ENCODE results near the gene CBY1.

Gene CBY1

DNA sequence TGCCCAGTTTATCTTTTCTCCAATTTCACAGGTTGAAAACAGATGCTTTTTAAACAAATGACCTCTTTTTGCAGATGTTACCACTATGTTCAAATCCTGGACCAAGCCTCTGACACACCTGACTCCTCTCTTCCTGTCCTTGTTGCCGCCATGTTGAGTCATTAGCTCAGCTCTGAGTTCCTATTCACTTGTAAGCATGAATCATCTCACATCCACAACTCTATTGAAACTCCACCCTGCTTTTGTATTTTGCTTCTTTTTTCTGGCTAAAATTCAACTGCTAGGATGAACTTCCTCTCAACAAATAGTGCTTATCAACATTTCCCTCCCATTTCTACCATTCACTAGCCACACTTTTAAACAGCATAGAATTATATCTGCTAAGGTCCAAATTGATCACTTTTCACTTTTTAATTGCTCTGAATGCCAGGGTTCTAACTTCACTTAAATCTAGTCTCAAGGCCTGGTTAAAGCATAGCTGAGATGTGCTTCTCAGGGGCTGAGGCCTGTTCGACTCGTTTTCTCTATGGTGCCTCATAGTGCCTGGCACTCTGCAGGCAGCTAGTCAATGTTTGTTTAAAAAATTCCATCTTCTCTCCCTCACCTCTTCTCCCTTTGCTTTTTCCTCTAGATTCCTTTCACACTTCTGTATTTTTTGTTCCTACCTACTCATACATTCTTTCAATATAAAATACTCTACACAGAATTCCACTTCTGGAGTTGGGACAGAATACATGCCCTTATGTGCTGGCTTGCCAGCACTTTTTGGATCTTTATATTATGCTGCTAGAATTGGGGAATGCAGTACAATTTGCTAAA, 40.4 kb downstream of the CBY1 start:
- peak; percentile 75 for DNase-seq (ENCODE audit: low read depth)
- TF ChIP-seq, protein P1, sequence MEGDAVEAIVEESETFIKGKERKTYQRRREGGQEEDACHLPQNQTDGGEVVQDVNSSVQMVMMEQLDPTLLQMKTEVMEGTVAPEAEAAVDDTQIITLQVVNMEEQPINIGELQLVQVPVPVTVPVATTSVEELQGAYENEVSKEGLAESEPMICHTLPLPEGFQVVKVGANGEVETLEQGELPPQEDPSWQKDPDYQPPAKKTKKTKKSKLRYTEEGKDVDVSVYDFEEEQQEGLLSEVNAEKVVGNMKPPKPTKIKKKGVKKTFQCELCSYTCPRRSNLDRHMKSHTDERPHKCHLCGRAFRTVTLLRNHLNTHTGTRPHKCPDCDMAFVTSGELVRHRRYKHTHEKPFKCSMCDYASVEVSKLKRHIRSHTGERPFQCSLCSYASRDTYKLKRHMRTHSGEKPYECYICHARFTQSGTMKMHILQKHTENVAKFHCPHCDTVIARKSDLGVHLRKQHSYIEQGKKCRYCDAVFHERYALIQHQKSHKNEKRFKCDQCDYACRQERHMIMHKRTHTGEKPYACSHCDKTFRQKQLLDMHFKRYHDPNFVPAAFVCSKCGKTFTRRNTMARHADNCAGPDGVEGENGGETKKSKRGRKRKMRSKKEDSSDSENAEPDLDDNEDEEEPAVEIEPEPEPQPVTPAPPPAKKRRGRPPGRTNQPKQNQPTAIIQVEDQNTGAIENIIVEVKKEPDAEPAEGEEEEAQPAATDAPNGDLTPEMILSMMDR (conservative IDR thresholded peaks at IDR 0.05; ENCODE audit: low read length): no peak
- H3K4me3 ChIP-seq (ENCODE audit: low read length): no peak overlapping the region

DNA sequence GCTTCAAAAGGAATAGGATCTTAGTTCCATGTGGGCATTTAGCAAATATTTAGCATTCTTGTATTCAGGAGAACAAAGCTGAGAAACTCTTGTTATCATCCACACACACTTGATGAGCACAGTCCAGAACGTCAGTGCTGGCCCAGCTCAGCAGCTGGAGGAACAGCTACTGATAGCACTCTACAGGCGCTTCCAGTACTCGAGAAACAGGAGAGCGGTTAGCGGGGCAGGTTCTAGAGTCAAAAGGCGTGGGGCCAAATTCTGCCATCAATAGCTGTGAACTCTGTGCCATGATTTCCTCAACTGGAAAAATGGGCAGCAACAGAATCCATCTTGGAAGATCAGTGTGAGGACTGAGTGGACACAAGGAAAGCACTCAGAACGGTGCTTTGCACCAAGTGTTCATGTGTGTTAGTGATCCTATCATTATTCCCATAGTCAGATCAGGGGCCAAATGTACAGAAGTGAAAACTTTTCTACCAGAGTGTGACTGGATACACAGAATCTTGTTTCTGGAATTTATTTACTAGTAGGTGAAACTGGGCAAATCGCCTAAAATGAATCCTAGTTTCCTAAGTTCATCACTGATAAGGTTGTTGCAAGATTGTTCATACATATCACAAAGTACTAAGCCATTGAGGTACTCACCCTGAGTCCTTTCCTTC, 41.1 kb downstream of the CBY1 start:
- TF ChIP-seq, protein P1 (conservative IDR thresholded peaks at IDR 0.05; ENCODE audit: low read length): no peak
- peak; percentile 47 for DNase-seq (ENCODE audit: low read depth)
- H3K4me3 ChIP-seq (ENCODE audit: low read length): no peak overlapping the region

DNA sequence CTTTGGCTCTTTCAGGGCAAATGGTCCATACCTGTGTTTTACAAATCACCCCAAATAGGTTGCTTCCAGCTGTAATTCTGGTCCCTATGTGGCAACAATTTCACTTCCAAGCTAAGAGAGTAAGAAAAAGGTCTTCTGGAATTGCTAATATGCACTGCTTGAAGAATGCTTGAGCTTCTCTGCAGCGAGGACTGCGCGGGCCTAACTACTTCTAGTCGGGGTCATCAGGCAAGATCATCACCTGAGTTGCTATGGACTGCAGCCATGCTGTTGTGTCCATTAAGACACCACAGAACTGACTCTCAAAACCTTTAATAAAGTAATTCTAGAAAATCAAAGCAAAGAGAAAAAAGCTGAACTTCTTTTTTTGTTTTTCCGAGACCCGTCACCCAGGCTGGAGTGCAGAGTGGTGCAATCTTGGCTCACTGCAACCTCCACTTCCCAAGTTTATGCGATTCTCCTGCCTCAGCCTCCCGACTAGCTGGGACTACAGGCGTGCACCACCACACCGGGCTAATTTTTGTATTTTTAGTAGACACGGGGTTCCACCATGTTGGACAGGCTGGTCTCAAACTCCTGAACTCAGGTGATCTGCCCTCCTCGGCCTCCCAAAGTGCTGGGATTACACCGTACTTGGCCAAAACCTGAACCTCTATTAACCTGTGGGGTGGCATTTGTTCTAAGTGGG, 42.1 kb downstream of the CBY1 start:
- TF ChIP-seq, protein P1 (conservative IDR thresholded peaks at IDR 0.05; ENCODE audit: low read length): no peak
- H3K4me3 ChIP-seq (ENCODE audit: low read length): peak overlapping the region; percentile 81; the same call in 1 of the 2 replicates
- DNase-seq (ENCODE audit: low read depth): no peak

DNA sequence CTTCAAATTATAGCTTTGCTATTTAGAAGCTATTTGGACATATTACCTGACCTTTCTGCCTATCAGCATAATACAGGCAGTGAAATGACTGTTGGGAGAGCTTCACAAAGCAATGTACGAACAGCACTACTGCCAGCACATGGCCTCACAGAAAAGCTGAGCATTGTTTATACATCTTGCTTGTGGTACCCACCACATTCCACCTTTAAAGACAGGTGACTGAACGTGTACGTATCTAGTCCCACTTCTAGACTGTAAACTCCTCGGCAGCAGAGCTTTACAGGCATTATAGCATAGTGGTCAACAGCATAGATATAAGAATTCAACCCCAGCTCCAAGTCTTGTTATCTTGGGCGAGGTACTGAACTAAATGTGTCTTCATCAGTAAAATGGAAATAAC, 42.7 kb downstream of the CBY1 start:
- DNase-seq (ENCODE audit: low read depth): no peak
- TF ChIP-seq, protein P1 (conservative IDR thresholded peaks at IDR 0.05; ENCODE audit: low read length): no peak
- peak overlapping the region; percentile 81 for H3K4me3 ChIP-seq (ENCODE audit: low read length)

DNA sequence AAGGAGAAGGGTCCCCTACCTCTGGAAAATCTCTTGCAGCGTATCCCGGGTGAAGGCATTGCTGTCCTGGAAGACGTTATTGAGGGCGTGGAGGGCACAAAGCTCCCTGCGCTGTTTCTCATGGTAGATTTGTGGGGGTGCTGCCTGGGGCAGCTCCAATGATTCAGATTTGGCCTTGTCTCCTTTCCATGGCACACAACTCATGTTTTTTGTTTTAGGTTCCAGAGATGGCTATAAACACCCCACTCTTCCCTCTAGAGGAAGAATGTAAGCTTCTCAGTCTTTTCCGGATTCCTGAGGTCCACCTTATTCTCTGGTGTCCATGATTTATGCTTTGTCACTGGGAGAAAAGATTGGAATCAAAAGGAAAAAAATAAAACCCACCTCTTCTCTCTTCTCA, 43.3 kb downstream of the CBY1 start:
- DNase-seq (ENCODE audit: low read depth): peak; percentile 63
- TF ChIP-seq, protein P1 (conservative IDR thresholded peaks at IDR 0.05; ENCODE audit: low read length): peak; percentile 16

DNA sequence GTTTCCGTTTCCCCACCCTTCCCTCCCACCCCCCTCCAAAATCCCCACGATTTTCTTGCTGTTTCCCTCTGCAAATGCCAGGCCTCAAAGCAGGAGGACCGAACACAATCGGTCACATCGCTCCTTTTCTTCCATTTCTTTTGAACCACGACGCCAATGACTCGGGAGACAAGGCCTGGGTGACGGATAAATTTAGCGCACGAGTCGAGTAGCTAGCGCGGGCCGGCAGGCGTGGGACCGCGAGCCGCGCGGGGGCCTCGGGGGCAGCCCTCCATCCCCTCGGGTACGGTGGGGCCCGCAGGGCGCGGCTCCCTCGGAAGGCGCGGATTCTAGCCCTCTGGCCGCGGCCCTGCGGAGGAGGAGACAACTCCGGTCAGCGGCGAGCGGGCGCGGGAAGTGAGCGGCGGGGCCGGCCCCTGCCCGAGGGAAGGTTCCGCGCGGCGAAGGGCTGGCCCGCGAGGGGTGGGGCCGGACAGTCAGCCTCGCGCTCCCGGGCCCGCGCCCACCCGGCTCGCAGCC, 43.9 kb downstream of the CBY1 start:
- TF ChIP-seq, protein P1 (conservative IDR thresholded peaks at IDR 0.05; ENCODE audit: low read length): no peak
- H3K4me3 ChIP-seq (ENCODE audit: low read length): peak overlapping the region; percentile 81
- peak; percentile 46 for DNase-seq (ENCODE audit: low read depth)

More for the DNA sequence above, 43.3 kb downstream of the CBY1 start:
- peak overlapping the region; percentile 81 for H3K4me3 ChIP-seq (ENCODE audit: low read length)
